ENCODE results near the gene EZH2. TPM values are rescaled to one million over a fixed set of nuclear protein-coding genes. Genes with fewer than 3 reads are reported as not detected.

The EZH2 gene
- total and polyA plus RNA-seq, 9 donors = 2.5 to 5.6 (median 4.0) TPM

DNA sequence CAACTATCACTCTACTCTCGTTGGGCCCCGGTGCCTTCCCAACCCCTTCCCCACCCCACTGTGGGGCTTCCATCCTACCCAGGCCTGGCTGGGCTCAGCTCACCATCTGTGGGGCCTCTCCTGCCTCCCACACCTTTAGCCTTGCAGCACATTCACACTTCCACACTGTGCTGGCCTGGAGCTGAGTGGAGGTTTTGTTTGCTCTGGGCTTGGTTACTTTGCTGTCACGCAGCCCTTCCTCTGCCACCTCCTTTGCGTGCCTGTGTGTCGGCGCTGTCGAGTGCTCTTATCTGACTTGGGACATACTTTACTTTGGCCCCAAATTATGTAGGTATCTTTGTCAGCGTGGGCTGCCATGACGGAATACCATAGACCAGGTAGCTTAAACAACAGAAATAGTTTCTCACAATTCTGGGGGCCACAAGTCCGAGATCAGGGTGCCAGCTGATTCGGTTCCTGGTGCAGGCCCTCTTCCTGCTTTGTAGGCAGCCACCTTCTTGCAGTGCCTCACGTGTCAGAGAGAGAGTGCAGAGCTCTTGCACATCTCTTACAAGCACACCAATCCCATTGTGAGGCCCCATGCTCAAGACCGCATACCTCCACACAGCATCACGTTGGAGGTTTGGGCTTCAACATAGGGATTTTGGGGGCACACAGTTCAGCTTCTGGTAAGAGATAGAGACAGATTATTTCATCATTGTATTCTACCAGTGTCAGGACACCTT, 96.4 kb downstream of the EZH2 start:
- H3K36me3 ChIP-seq = no peaks in the 10 kb centered on the region
- no peaks in the 10 kb centered on the region for H3K4me1 ChIP-seq (ENCODE audit: insufficient read depth)
- intact Hi-C loops (cut with DNase I) = no loop called here
- WGBS, 3 donors = 87 to 94% (median 91%) methylated on average over 14 of the region's 14 CpGs
- TF ChIP-seq POLR2A (IDR thresholded peaks at IDR 0.05) (no peak), CTCF (IDR thresholded peaks at IDR 0.05) (no peak), EP300 (IDR thresholded peaks at IDR 0.05) (no peak)
- no peak for DNase-seq
- no peak overlapping the region for H3K4me3 ChIP-seq
- no peak overlapping the region for H3K27ac ChIP-seq
- H3K9me3 ChIP-seq = no peaks in the 10 kb centered on the region
- no peaks in the 10 kb centered on the region for H3K27me3 ChIP-seq

DNA sequence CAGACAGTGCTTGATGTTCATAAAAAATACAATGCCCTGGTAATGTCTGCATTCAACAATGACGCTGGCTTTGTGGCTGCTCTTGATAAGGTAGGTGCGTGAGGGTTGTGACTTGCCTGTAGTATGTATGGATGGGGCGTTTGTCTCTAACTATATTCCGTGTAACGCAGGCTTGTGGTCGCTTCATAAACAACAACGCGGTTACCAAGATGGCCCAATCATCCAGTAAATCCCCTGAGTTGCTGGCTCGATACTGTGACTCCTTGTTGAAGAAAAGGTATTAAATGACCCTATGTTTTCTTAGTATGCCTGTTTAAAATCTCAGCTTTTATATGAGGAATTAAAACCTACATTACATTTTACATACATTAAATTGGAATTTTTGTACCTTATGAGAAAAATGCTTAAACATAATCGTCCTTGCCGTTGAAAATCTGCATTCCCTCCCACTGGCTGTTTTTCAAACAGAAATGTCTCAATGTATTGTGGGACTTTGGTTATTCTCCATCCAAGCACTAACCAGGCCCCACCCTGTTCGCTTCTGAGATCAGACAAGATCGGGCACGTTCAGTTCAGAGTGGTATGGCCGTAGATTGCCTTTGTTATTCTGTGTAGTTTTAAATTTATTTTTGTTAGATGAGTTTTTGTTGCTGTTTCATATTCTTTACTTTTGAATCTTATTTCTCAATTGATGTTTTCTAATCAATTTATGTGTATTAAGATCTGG, 100.1 kb downstream of the EZH2 start:
- no peak overlapping the region for H3K4me3 ChIP-seq
- no peak overlapping the region for H3K27ac ChIP-seq
- no peaks in the 10 kb centered on the region for H3K9me3 ChIP-seq
- TF ChIP-seq CTCF (IDR thresholded peaks at IDR 0.05) (no peak), POLR2A (IDR thresholded peaks at IDR 0.05) (no peak), EP300 (IDR thresholded peaks at IDR 0.05) (no peak)
- H3K36me3 ChIP-seq = no peaks in the 10 kb centered on the region
- DNase-seq = no peak
- intact Hi-C loops (cut with DNase I) = no loop called here
- 90 to 95% (median 92%) methylated on average over 15 of the region's 15 CpGs for WGBS, 3 donors
- H3K4me1 ChIP-seq (ENCODE audit: insufficient read depth) = peaks cover 1% of the 10 kb centered on the region
- no peaks in the 10 kb centered on the region for H3K27me3 ChIP-seq

DNA sequence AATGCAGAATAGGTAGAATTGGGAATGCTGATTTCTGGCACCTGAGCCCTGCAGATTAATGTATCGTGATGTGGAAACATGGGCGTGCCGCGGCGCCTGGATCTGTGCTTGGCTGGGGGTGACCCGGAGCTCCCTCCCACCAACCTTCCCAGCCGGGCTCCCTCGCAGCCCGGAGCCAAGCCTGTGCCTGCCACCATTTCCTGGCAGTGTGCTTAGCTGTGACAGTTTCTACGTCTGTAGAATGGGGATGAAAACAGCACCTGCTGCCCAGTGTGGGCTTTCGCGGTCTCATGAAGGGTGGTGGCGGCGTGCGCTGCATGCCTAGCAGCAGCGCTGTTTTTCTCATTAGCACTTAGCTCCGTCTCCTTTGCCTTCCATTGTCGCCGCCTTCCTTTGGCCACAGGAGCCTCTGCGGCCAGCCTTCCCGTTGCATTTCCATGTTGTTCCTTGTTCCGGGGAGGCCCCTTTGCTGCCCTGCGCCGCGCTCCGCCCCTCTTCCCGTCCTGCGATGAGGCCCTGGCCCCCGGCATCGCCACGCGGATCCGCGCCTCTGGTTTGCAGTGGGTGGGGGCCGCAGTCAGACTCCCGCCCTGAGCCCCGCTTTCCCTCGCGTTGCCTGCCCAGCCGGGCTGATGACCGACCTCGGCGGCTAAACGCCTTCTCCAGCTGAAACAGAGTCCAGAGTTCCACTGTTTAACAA, 101.2 kb downstream of the EZH2 start:
- no peaks in the 10 kb centered on the region for H3K27me3 ChIP-seq
- no peaks in the 10 kb centered on the region for H3K36me3 ChIP-seq
- intact Hi-C loops (cut with DNase I) = no loop called here
- 71 to 87% (median 86%) methylated on average over 44 of the region's 44 CpGs for WGBS, 3 donors
- no peaks in the 10 kb centered on the region for H3K9me3 ChIP-seq
- no peak for DNase-seq
- no peak overlapping the region for H3K4me3 ChIP-seq
- H3K4me1 ChIP-seq (ENCODE audit: insufficient read depth) = peaks cover 1% of the 10 kb centered on the region
- H3K27ac ChIP-seq = no peak overlapping the region
- TF ChIP-seq EP300 (IDR thresholded peaks at IDR 0.05) (no peak), POLR2A (IDR thresholded peaks at IDR 0.05) (no peak)

- H3K4me1 ChIP-seq (ENCODE audit: insufficient read depth) = no peaks in the 10 kb centered on the region
- no peaks in the 10 kb centered on the region for H3K27me3 ChIP-seq
- intact Hi-C loops (cut with DNase I) = no loop called here
- H3K9me3 ChIP-seq = no peaks in the 10 kb centered on the region
- WGBS, 3 donors = 92 to 100% (median 100%) methylated on average over 1 of the region's 1 CpG
- no peak overlapping the region for H3K27ac ChIP-seq
- TF ChIP-seq POLR2A (IDR thresholded peaks at IDR 0.05) (no peak), CTCF (IDR thresholded peaks at IDR 0.05) (no peak), EP300 (IDR thresholded peaks at IDR 0.05) (no peak)
- no peak for DNase-seq
- H3K4me3 ChIP-seq = no peak overlapping the region
- H3K36me3 ChIP-seq = no peaks in the 10 kb centered on the region
Observed at GRCh38 chr7:148774471-148774870, 109.6 kb downstream of the EZH2 start.

All from ovary (tissue), 9 donors.